ENCODE measurements around the gene PCMTD2.

GRCh38 chr20:64238115-64238825, 17.3 kb upstream of the PCMTD2 start:
- TF ChIP-seq POLR2AphosphoS5 (IDR thresholded peaks at IDR 0.05; ENCODE audit: borderline replicate concordance, low read depth, low read length) (no peak), EZH2 (IDR thresholded peaks at IDR 0.05) (no peak), FOXP2 (optimal IDR thresholded peaks at IDR 0.05; ENCODE audit: control extremely low read depth, extremely low read length, insufficient read depth) (no peak)

Data from SK-N-MC (cell line).